ENCODE results near the gene HLTF.

Gene HLTF

GRCh38 chr3:149023951-149024350 lies 62.4 kb downstream of the HLTF start:
- in situ Hi-C loops (cut with HindIII; ENCODE audit: low sequenced_read_pairs): no loop called here
- no peak for TF ChIP-seq CTCF (IDR thresholded peaks at IDR 0.05; ENCODE audit: low read depth, low read length)
- DNase-seq (ENCODE audit: low read depth, low spot score): no peak
- H3K4me3 ChIP-seq (ENCODE audit: low read depth, low read length): no peak overlapping the region

DNA sequence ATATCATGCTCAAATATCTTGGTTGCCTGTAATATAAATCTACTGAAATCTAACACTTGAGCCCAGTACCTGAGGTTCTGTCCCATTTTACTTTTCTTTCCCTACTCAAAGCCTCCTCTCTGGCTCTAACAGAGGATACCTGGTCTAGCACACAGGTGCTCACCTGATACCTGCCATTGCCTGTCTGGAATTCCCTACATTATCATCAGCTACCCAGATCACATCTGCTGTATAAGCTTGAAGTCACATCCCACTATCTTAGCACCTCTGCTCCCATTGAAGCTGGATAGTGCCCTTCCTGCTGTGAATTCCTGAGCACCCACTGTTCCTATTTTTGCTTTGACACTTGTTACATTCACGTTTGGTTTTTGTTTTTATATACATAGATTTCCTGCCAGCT lies 64.5 kb downstream of the HLTF start:
- H3K4me3 ChIP-seq (ENCODE audit: low read depth, low read length): no peak overlapping the region
- no peak for DNase-seq (ENCODE audit: low read depth, low spot score)
- no peak for TF ChIP-seq CTCF (IDR thresholded peaks at IDR 0.05; ENCODE audit: low read depth, low read length)
- in situ Hi-C loops (cut with HindIII; ENCODE audit: low sequenced_read_pairs): no loop called here

DNA sequence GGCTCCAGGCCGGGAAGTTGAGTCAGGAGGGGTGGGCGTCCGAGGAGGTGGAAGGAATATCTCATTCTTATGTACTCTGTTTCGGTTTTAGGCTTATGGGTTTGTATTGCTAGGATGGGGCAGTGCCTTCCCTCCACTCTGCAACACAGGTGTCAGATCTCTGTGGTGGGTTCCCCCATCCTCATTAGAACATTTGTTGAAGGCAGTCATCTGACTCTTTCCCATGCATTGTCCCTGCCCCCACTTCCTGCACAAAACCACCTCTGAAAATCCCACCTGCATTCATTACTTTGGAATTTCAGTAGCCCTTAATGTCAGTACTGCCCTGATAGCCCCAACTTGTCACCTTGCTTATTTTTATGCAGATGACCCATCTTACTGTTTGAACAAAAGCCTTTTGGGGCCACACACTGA lies 65.5 kb downstream of the HLTF start:
- in situ Hi-C loops (cut with HindIII; ENCODE audit: low sequenced_read_pairs): no loop called here
- no peak for DNase-seq (ENCODE audit: low read depth, low spot score)

DNA sequence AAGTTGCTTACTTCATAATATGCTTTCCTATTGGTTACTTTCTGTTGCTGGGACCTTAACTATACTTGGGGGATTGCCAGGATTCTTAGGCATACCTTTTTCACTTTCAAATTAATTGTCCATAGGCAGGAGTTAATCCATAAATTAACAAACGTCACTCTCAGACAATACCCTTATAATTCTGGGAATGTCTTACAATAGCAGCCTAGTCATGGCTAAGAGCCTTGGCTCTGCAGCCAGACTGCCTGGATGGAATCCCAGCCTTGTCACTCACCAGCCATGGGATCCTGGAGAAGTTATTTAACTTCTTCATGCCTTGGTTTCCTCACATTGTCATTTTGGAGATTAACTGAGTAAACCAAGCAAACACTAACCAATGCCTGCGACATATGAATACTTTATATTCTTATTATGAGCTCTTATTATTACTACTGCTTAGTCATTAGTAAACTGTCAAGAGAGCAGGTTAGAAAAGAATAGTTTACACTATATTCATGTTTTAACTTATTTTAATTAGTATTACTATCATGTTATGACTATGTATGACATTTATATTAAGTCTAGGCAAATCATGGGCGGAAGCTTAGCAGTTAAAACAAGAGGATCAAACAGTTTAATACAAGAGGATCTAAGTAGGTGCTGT lies 66.0 kb downstream of the HLTF start:
- TF ChIP-seq CTCF (IDR thresholded peaks at IDR 0.05; ENCODE audit: low read depth, low read length): no peak
- no peak for DNase-seq (ENCODE audit: low read depth, low spot score)
- H3K4me3 ChIP-seq (ENCODE audit: low read depth, low read length): no peak overlapping the region
- in situ Hi-C loops (cut with HindIII; ENCODE audit: low sequenced_read_pairs): no loop called here

More for the DNA sequence above, 65.5 kb downstream of the HLTF start:
- no peak for TF ChIP-seq CTCF (IDR thresholded peaks at IDR 0.05; ENCODE audit: low read depth, low read length)
- no peak overlapping the region for H3K4me3 ChIP-seq (ENCODE audit: low read depth, low read length)

GRCh38 chr3:149019580-149019979 lies 66.8 kb downstream of the HLTF start:
- TF ChIP-seq CTCF (IDR thresholded peaks at IDR 0.05; ENCODE audit: low read depth, low read length): no peak
- DNase-seq (ENCODE audit: low read depth, low spot score): no peak
- in situ Hi-C loops (cut with HindIII; ENCODE audit: low sequenced_read_pairs): no loop called here

DNA sequence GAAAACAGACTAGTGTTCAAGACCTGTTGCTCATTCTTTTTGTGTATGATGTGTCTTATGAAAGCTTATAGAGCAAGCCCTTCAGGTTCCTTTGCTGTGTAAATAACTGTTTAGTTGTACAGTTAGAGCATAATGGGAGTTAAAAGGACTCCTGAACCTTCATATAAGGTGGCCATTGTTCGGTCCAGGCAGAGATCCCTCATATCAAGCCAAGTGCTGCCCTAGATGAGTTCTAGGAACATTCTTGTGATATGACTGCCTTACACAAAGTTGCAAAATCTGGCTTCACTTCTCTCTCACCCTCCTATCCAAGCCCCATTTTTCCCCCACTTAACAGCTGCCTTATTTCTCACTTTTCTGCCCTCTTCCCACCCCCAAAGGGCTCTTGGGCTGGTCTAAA lies 68.1 kb downstream of the HLTF start:
- in situ Hi-C loops (cut with HindIII; ENCODE audit: low sequenced_read_pairs): no loop called here
- no peak for TF ChIP-seq CTCF (IDR thresholded peaks at IDR 0.05; ENCODE audit: low read depth, low read length)
- no peak overlapping the region for H3K4me3 ChIP-seq (ENCODE audit: low read depth, low read length)
- DNase-seq (ENCODE audit: low read depth, low spot score): no peak

More at GRCh38 chr3:149019580-149019979, 66.8 kb downstream of the HLTF start:
- no peak overlapping the region for H3K4me3 ChIP-seq (ENCODE audit: low read depth, low read length)

Measured in astrocyte of the spinal cord (primary cell).